GM12873 (cell line): Measurements from ENCODE around the gene CCDC149.

Experiments
- TF ChIP-seq, protein P1 (sequence below): IDR thresholded peaks from 2 replicates; pipeline ENCODE4 v1.5.1; 2012; ENCODE audit warnings: low read depth, mild to moderate bottlenecking, moderate library complexity, low read length, control low read depth; ENCODE audit not compliant: insufficient read depth; ENCODE audit errors: missing control alignments

The CCDC149 gene

DNA sequence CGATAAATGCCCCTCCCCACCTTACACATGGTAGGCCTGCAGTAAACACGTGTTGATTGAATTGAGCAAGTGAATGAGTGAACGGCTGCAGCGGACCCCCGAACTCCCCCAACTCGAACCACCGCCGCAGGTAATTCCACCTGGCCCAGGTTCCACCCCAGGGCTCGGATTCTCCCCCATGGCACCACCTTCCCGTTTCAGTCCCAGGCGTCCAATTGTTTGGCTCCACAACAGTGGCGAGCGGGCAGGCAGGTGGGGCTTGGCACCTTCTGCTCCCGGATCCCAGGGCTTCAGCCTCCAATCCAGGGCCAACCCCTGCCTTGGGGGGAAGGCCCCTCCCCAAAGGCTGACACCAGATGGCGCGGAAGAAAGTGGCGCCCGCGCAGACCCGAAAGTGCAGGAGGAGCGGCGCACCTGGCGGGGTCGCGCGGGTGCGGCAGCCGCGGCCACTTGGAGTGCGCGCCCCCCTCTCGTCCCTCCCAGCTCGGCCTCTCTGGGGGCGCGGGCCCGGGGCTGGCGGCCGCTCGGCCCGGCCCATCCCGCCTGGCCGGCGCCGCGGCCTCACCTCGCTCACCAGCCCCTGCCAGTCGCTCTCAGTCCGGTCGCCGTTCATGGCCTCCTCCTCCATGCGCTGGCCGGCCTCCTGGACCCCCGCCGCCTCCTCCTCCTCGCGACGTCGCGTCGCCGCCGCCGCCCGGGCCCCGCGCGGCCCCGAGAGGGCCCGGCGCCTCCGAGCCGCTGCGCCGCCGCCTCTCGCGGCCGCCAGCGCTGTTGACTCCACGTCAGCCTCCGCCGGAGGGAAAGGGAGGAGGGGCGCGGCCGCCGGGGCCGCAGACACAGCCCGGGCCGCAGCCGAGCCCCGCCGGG lies at the start of gene CCDC149:
Gene CCDC149 (minus strand): TSS at position 791 of the 867 bp plus-strand sequence. CDS start 178 bp downstream, at position 613.
- TF ChIP-seq, protein P1, sequence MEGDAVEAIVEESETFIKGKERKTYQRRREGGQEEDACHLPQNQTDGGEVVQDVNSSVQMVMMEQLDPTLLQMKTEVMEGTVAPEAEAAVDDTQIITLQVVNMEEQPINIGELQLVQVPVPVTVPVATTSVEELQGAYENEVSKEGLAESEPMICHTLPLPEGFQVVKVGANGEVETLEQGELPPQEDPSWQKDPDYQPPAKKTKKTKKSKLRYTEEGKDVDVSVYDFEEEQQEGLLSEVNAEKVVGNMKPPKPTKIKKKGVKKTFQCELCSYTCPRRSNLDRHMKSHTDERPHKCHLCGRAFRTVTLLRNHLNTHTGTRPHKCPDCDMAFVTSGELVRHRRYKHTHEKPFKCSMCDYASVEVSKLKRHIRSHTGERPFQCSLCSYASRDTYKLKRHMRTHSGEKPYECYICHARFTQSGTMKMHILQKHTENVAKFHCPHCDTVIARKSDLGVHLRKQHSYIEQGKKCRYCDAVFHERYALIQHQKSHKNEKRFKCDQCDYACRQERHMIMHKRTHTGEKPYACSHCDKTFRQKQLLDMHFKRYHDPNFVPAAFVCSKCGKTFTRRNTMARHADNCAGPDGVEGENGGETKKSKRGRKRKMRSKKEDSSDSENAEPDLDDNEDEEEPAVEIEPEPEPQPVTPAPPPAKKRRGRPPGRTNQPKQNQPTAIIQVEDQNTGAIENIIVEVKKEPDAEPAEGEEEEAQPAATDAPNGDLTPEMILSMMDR = no peak

DNA sequence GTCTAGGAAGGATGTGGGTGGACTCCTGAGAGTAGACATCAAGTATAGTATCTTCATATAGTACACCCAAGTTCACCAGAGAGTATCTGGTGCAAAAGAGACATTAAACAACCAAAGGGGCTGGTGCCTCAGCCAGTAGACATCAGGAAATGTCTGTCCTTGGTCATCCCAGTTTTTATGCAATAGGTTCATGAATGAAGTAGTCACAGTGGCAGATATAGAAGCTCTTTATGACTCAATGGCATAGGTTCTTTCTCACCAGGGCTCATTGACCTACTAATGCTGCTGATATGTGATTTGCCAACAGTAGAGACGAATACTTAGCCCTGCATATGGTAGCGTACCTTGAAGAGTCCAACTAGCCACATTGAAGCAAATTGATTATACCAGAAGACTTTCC lies 45.0 kb upstream of the CCDC149 start:
- TF ChIP-seq, protein P1 = no peak

- TF ChIP-seq, protein P1 = no peak
These were observed 43.9 kb upstream of the CCDC149 start for GRCh38 chr4:24956763-24957162.

DNA sequence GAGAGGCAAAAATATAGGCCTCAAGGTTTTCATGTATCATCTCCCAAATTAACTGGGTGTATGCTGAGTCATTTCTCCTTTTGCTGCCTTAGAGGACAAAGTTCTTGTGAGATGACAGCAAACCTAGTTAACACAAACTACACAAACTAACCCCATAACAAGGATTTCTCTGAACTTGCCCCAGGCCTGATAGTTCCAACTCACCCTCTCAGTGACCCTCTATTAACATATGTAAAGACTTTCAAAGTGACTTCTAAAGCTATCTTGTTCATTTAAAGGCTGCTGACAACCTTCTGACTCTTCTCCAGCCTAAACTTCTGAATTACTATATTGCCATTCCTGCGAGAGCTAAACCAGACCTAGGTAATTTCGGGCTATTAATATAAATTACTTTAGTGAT lies 43.2 kb upstream of the CCDC149 start:
- TF ChIP-seq, protein P1 = no peak

DNA sequence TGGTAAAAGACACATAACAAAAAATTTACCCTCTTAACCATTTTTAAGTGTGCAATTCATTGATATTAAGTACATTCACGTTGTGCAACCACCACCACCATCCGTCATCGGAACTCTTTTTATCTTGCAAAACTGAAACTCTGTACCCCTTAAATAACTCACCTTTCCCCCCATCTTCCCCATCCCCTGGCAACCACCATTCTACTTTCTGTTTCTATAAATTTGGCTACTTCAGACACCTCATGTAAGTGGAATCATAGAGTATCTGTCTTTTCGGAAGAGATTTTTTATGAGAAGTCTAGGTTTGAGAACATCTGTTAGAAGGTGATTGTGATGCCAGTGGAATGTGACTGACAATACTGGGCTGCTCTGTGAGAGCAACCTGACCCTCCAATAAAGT lies 39.8 kb upstream of the CCDC149 start:
- TF ChIP-seq, protein P1 = no peak

- TF ChIP-seq, protein P1 = no peak
These were observed 37.1 kb upstream of the CCDC149 start for GRCh38 chr4:24949970-24950369.

GRCh38 chr4:24937917-24938281 lies 25.1 kb upstream of the CCDC149 start:
- TF ChIP-seq, protein P1 = no peak
